ENCODE measurements around the gene FBLN2. TPM values are rescaled to one million over a fixed set of nuclear protein-coding genes. Genes with fewer than 3 reads are reported as not detected.

FBLN2 gene
- total and polyA plus RNA-seq, 7 experiments from 2014 or later = 0.11 to 1.5 TPM; not detected in 5

GRCh38 chr3:13525827-13526625, 22.9 kb upstream of the FBLN2 start:
- Histone ChIP-seq H3K36me3 (ENCODE audit: control insufficient read depth in 2 of 3, insufficient read depth in 3 of 3, low read length in 3 of 3) (no peaks in the 10 kb centered on the region), H3K27ac (ENCODE audit: low read depth, low read length) (no peak overlapping the region), H3K27me3 (ENCODE audit: control insufficient read depth in 2 of 2, insufficient read depth in 2 of 2, low read length in 2 of 2) (no peaks in the 10 kb centered on the region), H3K9me3 (ENCODE audit: control insufficient read depth in 2 of 3, low read length in 3 of 3) (no peaks in the 10 kb centered on the region), H3K4me1 (ENCODE audit: control insufficient read depth in 2 of 2, insufficient read depth in 2 of 2, low read length in 2 of 2) (no peaks in the 10 kb centered on the region), H3K4me3 (ENCODE audit: low read length) (no peak overlapping the region)
- peaks cover 0 to 12% (median 0%) of the 10 kb centered on the region in 5 donors for H3K27me3 Mint-ChIP-seq
- no peak overlapping the region for H3K27ac Mint-ChIP-seq
- no peak overlapping the region for H3K4me3 Mint-ChIP-seq
- CTCF ChIA-PET = no interaction called here
- intact Hi-C loops (cut with micrococcal nuclease) = no loop called here
- ATAC-seq (no peak), DNase-seq (no peak)
- POLR2A ChIA-PET = no interaction called here
- H3K4me1 Mint-ChIP-seq = peaks cover 0 to 3% (median 0%) of the 10 kb centered on the region in 7 donors
- no peaks in the 10 kb centered on the region for H3K36me3 Mint-ChIP-seq
- H3K9me3 Mint-ChIP-seq = peaks cover 0 to 14% (median 6%) of the 10 kb centered on the region in 11 donors

GRCh38 chr3:13526626-13526949, 22.3 kb upstream of the FBLN2 start:
- Mint-ChIP-seq H3K4me3 (no peak overlapping the region), H3K27me3 (peaks cover 0 to 12% (median 0%) of the 10 kb centered on the region in 5 donors), H3K4me1 (peaks cover 0 to 3% (median 0%) of the 10 kb centered on the region in 7 donors), H3K27ac (no peak overlapping the region), H3K9me3 (peaks cover 0 to 10% (median 2%) of the 10 kb centered on the region in 11 donors), H3K36me3 (no peaks in the 10 kb centered on the region)
- Histone ChIP-seq H3K27me3 (ENCODE audit: control insufficient read depth in 2 of 2, insufficient read depth in 2 of 2, low read length in 2 of 2) (no peaks in the 10 kb centered on the region), H3K4me1 (ENCODE audit: control insufficient read depth in 2 of 2, insufficient read depth in 2 of 2, low read length in 2 of 2) (no peaks in the 10 kb centered on the region), H3K27ac (ENCODE audit: low read depth, low read length) (no peak overlapping the region), H3K4me3 (ENCODE audit: low read length) (no peak overlapping the region), H3K36me3 (ENCODE audit: control insufficient read depth in 2 of 3, insufficient read depth in 3 of 3, low read length in 3 of 3) (no peaks in the 10 kb centered on the region), H3K9me3 (ENCODE audit: control insufficient read depth in 2 of 3, low read length in 3 of 3) (no peaks in the 10 kb centered on the region)
- DNase-seq (no peak), ATAC-seq (no peak)
- CTCF ChIA-PET = no interaction called here
- POLR2A ChIA-PET = no interaction called here
- intact Hi-C loops (cut with micrococcal nuclease) = no loop called here

DNA sequence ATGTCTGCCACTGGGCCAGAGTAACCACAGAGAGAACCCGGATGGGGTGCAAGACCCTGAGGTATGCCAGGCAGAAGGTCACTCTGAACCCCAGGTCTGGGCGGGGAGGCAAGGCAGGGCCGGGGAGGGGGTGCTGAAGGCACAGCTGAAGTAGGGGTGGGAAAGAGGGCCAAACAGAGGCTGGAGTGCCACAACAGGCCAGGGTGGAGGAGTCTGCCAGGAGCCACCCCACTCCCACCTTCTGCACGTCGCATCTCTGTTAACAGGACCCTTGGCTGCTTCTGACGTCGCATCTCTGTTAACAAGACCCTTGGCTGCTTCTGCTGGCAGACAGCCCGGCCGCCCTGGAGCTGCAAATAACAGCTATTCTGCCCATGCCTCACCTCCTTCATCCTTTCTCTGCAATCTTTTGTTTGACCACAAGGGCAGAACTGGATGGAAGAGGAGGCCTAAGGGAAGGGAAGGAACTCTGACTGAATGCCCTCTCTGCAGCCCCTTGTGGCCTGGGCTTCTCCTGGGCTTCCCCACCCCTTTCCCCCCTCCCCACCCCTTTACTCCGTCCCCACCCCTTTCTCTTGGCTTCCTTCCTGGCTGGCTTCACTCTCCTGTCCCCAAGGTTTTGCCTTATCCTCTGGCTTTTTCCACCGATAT, 20.6 kb upstream of the FBLN2 start:
- no peaks in the 10 kb centered on the region for H3K9me3 ChIP-seq (ENCODE audit: control insufficient read depth in 2 of 3, low read length in 3 of 3)
- no peaks in the 10 kb centered on the region for H3K27me3 ChIP-seq (ENCODE audit: control insufficient read depth in 2 of 2, insufficient read depth in 2 of 2, low read length in 2 of 2)
- H3K36me3 ChIP-seq (ENCODE audit: control insufficient read depth in 2 of 3, insufficient read depth in 3 of 3, low read length in 3 of 3) = no peaks in the 10 kb centered on the region
- ChIA-PET POLR2A (no interaction called here), CTCF (no interaction called here)
- peaks cover 0 to 3% (median 0%) of the 10 kb centered on the region in 7 donors for H3K4me1 Mint-ChIP-seq
- H3K27ac ChIP-seq (ENCODE audit: low read depth, low read length) = no peak overlapping the region
- H3K27ac Mint-ChIP-seq = no peak overlapping the region
- H3K4me3 ChIP-seq (ENCODE audit: low read length) = no peak overlapping the region
- ATAC-seq = no peak
- no peaks in the 10 kb centered on the region for H3K4me1 ChIP-seq (ENCODE audit: control insufficient read depth in 2 of 2, insufficient read depth in 2 of 2, low read length in 2 of 2)
- H3K36me3 Mint-ChIP-seq = no peaks in the 10 kb centered on the region
- intact Hi-C loops (cut with micrococcal nuclease) = no loop called here
- H3K27me3 Mint-ChIP-seq = peaks cover 0 to 12% (median 0%) of the 10 kb centered on the region in 5 donors
- no peak for DNase-seq
- no peaks in the 10 kb centered on the region for H3K9me3 Mint-ChIP-seq
- H3K4me3 Mint-ChIP-seq = no peak overlapping the region

DNA sequence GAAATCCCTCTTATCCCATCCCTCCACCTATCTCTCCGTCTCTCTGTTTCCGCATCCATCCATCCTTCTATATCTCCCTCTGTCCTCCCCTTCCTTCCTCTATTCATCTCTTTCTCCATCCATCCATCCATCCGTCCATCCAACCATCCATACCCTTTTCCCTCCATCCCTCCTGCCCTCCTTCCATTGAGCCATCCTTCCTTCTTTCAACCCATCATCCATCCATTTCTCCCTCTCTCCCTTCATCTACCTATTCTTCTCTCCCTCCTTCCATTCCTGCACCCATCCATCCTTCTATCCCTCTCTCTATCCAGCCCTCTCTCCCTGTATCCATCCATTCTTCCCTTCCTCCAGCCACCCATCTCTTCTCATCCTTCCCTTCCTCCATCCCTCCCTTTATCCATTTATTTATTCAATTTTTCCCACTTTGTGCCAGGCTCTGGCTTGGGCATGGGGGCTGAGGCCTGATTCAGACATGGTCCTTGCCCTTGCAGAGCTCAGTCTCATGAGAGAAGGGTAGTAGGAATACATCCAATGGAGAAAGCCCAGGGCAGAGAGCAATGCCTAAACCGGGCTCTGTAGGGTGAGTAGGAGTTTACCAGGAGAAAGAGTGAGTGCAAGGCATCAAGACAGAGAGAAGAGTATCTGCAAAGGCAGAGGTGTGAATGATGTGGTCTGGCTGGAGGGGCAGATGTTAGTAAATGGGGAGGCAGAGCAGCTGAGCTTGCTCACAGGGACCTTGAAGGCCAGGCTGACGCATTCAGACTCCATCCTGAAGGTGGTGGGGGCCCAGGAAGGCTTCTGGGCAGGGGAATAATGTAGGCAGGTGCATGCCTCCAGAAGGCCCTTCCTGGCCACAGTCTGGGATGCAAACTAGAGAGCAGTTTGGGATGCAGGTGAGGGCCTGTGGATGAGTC, 19.5 kb upstream of the FBLN2 start:
- Histone ChIP-seq H3K36me3 (ENCODE audit: control insufficient read depth in 2 of 3, insufficient read depth in 3 of 3, low read length in 3 of 3) (no peaks in the 10 kb centered on the region), H3K4me1 (ENCODE audit: control insufficient read depth in 2 of 2, insufficient read depth in 2 of 2, low read length in 2 of 2) (no peaks in the 10 kb centered on the region), H3K4me3 (ENCODE audit: low read length) (no peak overlapping the region), H3K9me3 (ENCODE audit: control insufficient read depth in 2 of 3, low read length in 3 of 3) (no peaks in the 10 kb centered on the region), H3K27ac (ENCODE audit: low read depth, low read length) (no peak overlapping the region), H3K27me3 (ENCODE audit: control insufficient read depth in 2 of 2, insufficient read depth in 2 of 2, low read length in 2 of 2) (no peaks in the 10 kb centered on the region)
- no peak for DNase-seq
- H3K4me3 Mint-ChIP-seq = no peak overlapping the region
- no peaks in the 10 kb centered on the region for H3K9me3 Mint-ChIP-seq
- intact Hi-C loops (cut with micrococcal nuclease) = no loop called here
- H3K4me1 Mint-ChIP-seq = peaks cover 0 to 3% (median 0%) of the 10 kb centered on the region in 7 donors
- CTCF ChIA-PET = no interaction called here
- no peaks in the 10 kb centered on the region for H3K36me3 Mint-ChIP-seq
- H3K27ac Mint-ChIP-seq = no peak overlapping the region
- ATAC-seq = no peak
- POLR2A ChIA-PET = no interaction called here
- H3K27me3 Mint-ChIP-seq = peaks cover 0 to 12% (median 0%) of the 10 kb centered on the region in 5 donors

GRCh38 chr3:13530241-13531009, 18.5 kb upstream of the FBLN2 start:
- DNase-seq = no peak
- peaks cover 0 to 3% (median 0%) of the 10 kb centered on the region in 7 donors for H3K4me1 Mint-ChIP-seq
- H3K27ac Mint-ChIP-seq = no peak overlapping the region
- no peak overlapping the region for H3K4me3 Mint-ChIP-seq
- no peak overlapping the region for H3K4me3 ChIP-seq (ENCODE audit: low read length)
- no peaks in the 10 kb centered on the region for H3K4me1 ChIP-seq (ENCODE audit: control insufficient read depth in 2 of 2, insufficient read depth in 2 of 2, low read length in 2 of 2)
- CTCF ChIA-PET = no interaction called here
- no peaks in the 10 kb centered on the region for H3K36me3 ChIP-seq (ENCODE audit: control insufficient read depth in 2 of 3, insufficient read depth in 3 of 3, low read length in 3 of 3)
- intact Hi-C loops (cut with micrococcal nuclease) = no loop called here
- H3K27me3 Mint-ChIP-seq = peaks cover 0 to 12% (median 4%) of the 10 kb centered on the region in 5 donors
- H3K27me3 ChIP-seq (ENCODE audit: control insufficient read depth in 2 of 2, insufficient read depth in 2 of 2, low read length in 2 of 2) = no peaks in the 10 kb centered on the region
- H3K36me3 Mint-ChIP-seq = no peaks in the 10 kb centered on the region
- no peak overlapping the region for H3K27ac ChIP-seq (ENCODE audit: low read depth, low read length)
- no peak for ATAC-seq
- POLR2A ChIA-PET = no interaction called here
- H3K9me3 Mint-ChIP-seq = no peaks in the 10 kb centered on the region
- no peaks in the 10 kb centered on the region for H3K9me3 ChIP-seq (ENCODE audit: control insufficient read depth in 2 of 3, low read length in 3 of 3)

DNA sequence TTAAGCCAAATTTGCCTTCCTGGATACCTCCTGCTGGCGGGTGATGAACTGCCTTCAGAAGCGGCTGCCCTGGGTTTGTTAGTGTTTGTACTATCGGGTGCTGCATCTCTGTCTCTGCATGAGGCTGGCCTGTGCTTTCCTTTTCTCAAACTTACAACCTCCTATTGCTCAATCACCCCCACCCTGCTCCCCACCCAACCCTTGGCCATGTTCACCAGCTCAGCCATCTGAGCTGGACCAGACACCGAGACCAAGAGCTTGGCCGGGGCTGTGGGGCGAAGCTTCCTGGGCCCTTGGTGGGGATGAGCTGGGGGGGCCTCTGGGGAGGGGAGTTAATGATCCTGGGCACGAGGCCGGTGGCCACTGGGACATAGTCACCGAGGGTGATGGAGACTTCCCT, 16.8 kb upstream of the FBLN2 start:
- Histone ChIP-seq H3K4me1 (ENCODE audit: control insufficient read depth in 2 of 2, insufficient read depth in 2 of 2, low read length in 2 of 2) (no peaks in the 10 kb centered on the region), H3K36me3 (ENCODE audit: control insufficient read depth in 2 of 3, insufficient read depth in 3 of 3, low read length in 3 of 3) (no peaks in the 10 kb centered on the region), H3K27ac (ENCODE audit: low read depth, low read length) (no peak overlapping the region), H3K27me3 (ENCODE audit: control insufficient read depth in 2 of 2, insufficient read depth in 2 of 2, low read length in 2 of 2) (no peaks in the 10 kb centered on the region), H3K4me3 (ENCODE audit: low read length) (no peak overlapping the region), H3K9me3 (ENCODE audit: control insufficient read depth in 2 of 3, low read length in 3 of 3) (no peaks in the 10 kb centered on the region)
- intact Hi-C loops (cut with micrococcal nuclease) = no loop called here
- no peak overlapping the region for H3K4me3 Mint-ChIP-seq
- no peaks in the 10 kb centered on the region for H3K9me3 Mint-ChIP-seq
- no peak for DNase-seq
- H3K4me1 Mint-ChIP-seq = peaks cover 5 to 10% (median 8%) of the 10 kb centered on the region in 7 donors
- POLR2A ChIA-PET = no interaction called here
- CTCF ChIA-PET = no interaction called here
- peaks cover 0 to 16% (median 7%) of the 10 kb centered on the region in 5 donors for H3K27me3 Mint-ChIP-seq
- no peaks in the 10 kb centered on the region for H3K36me3 Mint-ChIP-seq
- ATAC-seq = no peak
- no peak overlapping the region for H3K27ac Mint-ChIP-seq
